Measurements from ENCODE around the gene PARP3. TPM values are rescaled to one million over a fixed set of nuclear protein-coding genes. Genes with fewer than 3 reads are reported as not detected.
A peak's percentile ranks its signal among the peaks of the same experiment; 100 is the strongest.

PARP3 gene
- total and polyA plus RNA-seq, 10 of the 15 experiments (the other 5 are each of a cell fraction or from before 2014, with no cell fraction given), result 2.1 to 31.2 (median 19.5) TPM

DNA sequence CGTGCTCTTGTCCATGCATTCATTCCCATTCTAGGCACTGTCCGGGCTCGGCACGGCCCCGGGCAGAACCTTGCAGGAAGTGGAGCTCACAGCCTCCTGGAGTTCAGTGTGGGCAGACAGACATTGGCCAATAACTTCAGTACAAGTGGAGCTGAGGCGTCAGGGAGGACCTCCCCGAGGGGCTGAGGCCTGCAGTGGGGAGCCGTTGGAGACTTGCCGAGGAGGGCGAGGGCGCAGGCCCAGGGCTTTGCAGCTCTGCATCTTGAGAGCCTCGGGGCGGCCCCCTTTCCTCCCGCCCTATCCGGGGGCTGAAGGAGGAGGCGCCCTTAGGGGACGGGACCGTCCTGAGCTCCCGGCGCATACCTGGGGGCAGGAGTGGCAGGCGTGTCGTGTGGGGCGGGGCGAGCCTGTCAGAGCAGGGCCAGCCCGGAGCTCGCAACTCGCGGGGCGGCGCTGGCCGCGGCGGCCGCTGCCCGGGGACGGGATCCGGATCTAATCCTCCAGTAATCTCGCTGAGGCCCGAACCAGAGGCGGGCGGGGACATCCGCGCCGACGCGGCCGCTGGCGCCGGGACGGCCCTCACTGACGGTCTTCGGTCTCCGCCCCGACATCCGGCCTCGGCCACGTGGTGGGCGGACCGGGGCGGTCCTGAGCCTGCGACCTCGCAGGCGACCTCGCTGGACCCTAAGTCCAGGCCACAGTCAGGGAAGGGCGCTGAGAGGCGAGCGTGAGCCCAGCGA, 40.8 kb downstream of the PARP3 start, which contains the start of gene ACY1 (continued):
- TF ChIP-seq, protein P1, sequence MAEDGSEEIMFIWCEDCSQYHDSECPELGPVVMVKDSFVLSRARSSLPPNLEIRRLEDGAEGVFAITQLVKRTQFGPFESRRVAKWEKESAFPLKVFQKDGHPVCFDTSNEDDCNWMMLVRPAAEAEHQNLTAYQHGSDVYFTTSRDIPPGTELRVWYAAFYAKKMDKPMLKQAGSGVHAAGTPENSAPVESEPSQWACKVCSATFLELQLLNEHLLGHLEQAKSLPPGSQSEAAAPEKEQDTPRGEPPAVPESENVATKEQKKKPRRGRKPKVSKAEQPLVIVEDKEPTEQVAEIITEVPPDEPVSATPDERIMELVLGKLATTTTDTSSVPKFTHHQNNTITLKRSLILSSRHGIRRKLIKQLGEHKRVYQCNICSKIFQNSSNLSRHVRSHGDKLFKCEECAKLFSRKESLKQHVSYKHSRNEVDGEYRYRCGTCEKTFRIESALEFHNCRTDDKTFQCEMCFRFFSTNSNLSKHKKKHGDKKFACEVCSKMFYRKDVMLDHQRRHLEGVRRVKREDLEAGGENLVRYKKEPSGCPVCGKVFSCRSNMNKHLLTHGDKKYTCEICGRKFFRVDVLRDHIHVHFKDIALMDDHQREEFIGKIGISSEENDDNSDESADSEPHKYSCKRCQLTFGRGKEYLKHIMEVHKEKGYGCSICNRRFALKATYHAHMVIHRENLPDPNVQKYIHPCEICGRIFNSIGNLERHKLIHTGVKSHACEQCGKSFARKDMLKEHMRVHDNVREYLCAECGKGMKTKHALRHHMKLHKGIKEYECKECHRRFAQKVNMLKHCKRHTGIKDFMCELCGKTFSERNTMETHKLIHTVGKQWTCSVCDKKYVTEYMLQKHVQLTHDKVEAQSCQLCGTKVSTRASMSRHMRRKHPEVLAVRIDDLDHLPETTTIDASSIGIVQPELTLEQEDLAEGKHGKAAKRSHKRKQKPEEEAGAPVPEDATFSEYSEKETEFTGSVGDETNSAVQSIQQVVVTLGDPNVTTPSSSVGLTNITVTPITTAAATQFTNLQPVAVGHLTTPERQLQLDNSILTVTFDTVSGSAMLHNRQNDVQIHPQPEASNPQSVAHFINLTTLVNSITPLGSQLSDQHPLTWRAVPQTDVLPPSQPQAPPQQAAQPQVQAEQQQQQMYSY (CRISPR knock-in tag; IDR thresholded peaks at IDR 0.05), result no peak
- TF ChIP-seq, protein P2, sequence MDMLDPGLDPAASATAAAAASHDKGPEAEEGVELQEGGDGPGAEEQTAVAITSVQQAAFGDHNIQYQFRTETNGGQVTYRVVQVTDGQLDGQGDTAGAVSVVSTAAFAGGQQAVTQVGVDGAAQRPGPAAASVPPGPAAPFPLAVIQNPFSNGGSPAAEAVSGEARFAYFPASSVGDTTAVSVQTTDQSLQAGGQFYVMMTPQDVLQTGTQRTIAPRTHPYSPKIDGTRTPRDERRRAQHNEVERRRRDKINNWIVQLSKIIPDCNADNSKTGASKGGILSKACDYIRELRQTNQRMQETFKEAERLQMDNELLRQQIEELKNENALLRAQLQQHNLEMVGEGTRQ (IDR thresholded peaks at IDR 0.05; ENCODE audit: borderline replicate concordance, low read depth, low read length), result peak; percentile 68
- no peak for TF ChIP-seq TCF3 (IDR thresholded peaks at IDR 0.05; ENCODE audit: borderline replicate concordance, insufficient read depth, low read depth, low read length)
- TF ChIP-seq ZNF207 (IDR thresholded peaks at IDR 0.05; ENCODE audit: borderline replicate concordance), result 0 out of 2 replicates have a peak, but pooled peaks have one; percentile 33
- TF ChIP-seq, protein P3, sequence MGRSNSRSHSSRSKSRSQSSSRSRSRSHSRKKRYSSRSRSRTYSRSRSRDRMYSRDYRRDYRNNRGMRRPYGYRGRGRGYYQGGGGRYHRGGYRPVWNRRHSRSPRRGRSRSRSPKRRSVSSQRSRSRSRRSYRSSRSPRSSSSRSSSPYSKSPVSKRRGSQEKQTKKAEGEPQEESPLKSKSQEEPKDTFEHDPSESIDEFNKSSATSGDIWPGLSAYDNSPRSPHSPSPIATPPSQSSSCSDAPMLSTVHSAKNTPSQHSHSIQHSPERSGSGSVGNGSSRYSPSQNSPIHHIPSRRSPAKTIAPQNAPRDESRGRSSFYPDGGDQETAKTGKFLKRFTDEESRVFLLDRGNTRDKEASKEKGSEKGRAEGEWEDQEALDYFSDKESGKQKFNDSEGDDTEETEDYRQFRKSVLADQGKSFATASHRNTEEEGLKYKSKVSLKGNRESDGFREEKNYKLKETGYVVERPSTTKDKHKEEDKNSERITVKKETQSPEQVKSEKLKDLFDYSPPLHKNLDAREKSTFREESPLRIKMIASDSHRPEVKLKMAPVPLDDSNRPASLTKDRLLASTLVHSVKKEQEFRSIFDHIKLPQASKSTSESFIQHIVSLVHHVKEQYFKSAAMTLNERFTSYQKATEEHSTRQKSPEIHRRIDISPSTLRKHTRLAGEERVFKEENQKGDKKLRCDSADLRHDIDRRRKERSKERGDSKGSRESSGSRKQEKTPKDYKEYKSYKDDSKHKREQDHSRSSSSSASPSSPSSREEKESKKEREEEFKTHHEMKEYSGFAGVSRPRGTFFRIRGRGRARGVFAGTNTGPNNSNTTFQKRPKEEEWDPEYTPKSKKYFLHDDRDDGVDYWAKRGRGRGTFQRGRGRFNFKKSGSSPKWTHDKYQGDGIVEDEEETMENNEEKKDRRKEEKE (IDR thresholded peaks at IDR 0.05), result no peak
- TF ChIP-seq, protein P4, sequence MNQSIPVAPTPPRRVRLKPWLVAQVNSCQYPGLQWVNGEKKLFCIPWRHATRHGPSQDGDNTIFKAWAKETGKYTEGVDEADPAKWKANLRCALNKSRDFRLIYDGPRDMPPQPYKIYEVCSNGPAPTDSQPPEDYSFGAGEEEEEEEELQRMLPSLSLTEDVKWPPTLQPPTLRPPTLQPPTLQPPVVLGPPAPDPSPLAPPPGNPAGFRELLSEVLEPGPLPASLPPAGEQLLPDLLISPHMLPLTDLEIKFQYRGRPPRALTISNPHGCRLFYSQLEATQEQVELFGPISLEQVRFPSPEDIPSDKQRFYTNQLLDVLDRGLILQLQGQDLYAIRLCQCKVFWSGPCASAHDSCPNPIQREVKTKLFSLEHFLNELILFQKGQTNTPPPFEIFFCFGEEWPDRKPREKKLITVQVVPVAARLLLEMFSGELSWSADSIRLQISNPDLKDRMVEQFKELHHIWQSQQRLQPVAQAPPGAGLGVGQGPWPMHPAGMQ (IDR thresholded peaks at IDR 0.05; ENCODE audit: borderline replicate concordance), result no peak
- no peak for TF ChIP-seq YY1 (IDR thresholded peaks at IDR 0.05; ENCODE audit: low read depth, low read length)
- TF ChIP-seq JUNB (IDR thresholded peaks at IDR 0.05), result no peak
- TF ChIP-seq, protein P5, sequence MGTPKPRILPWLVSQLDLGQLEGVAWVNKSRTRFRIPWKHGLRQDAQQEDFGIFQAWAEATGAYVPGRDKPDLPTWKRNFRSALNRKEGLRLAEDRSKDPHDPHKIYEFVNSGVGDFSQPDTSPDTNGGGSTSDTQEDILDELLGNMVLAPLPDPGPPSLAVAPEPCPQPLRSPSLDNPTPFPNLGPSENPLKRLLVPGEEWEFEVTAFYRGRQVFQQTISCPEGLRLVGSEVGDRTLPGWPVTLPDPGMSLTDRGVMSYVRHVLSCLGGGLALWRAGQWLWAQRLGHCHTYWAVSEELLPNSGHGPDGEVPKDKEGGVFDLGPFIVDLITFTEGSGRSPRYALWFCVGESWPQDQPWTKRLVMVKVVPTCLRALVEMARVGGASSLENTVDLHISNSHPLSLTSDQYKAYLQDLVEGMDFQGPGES (IDR thresholded peaks at IDR 0.05), result no peak
- TF ChIP-seq HDAC6 (IDR thresholded peaks at IDR 0.05; ENCODE audit: unreplicated experiment), result no peak
- TF ChIP-seq, protein P6, sequence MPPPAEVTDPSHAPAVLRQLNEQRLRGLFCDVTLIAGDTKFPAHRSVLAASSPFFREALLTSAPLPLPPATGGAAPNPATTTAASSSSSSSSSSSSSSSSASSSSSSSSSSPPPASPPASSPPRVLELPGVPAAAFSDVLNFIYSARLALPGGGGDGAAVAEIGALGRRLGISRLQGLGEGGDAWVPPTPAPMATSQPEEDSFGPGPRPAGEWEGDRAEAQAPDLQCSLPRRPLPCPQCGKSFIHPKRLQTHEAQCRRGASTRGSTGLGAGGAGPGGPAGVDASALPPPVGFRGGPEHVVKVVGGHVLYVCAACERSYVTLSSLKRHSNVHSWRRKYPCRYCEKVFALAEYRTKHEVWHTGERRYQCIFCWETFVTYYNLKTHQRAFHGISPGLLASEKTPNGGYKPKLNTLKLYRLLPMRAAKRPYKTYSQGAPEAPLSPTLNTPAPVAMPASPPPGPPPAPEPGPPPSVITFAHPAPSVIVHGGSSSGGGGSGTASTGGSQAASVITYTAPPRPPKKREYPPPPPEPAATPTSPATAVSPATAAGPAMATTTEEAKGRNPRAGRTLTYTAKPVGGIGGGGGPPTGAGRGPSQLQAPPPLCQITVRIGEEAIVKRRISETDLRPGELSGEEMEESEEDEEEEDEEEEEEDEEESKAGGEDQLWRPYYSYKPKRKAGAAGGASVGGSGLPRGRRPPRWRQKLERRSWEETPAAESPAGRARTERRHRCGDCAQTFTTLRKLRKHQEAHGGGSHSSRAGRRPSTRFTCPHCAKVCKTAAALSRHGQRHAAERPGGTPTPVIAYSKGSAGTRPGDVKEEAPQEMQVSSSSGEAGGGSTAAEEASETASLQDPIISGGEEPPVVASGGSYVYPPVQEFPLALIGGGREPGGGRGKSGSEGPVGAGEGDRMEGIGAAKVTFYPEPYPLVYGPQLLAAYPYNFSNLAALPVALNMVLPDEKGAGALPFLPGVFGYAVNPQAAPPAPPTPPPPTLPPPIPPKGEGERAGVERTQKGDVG (CRISPR knock-in tag; IDR thresholded peaks at IDR 0.05), result no peak
- no peak for TF ChIP-seq HDGF (IDR thresholded peaks at IDR 0.05)
- no peak for TF ChIP-seq CBFB (IDR thresholded peaks at IDR 0.05; ENCODE audit: low read depth)
- peak; percentile 47; the same call in 1 of the 2 replicates for TF ChIP-seq SIN3A (IDR thresholded peaks at IDR 0.05; ENCODE audit: low read depth, low read length)
- TF ChIP-seq SP1 (IDR thresholded peaks at IDR 0.05; ENCODE audit: low read depth, low read length), result no peak
- TF ChIP-seq DPF2 (IDR thresholded peaks at IDR 0.05), result peak; percentile 84

Data from GM12878 (cell line).